ENCODE measurements around the gene CNPY4. TPM values are rescaled to one million over a fixed set of nuclear protein-coding genes. Genes with fewer than 3 reads are reported as not detected.

The CNPY4 gene
- total RNA-seq, 1 experiment from 2014 or later, result 10.4 TPM

DNA sequence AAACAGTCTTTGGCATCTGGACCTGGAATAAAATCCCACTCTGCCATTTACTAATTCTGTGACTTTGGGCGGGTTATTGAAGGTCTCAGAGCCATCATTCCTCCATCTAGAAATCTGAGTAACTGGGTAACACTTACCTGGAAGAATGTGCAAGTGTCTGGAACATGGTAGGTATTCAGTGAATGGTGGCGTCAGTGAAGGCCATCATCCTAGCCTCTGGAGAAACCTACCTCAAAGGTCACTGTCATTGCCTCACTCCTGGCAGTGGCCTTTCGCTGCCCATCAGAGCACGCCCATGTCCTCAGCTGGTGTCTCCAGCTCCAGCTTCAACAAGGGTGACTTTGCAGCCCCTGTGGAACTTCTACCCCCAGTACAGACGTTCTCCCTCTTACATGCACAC, 44.4 kb downstream of the CNPY4 start:
- H3K27ac Mint-ChIP-seq, result 0 out of 7 replicates have a peak overlapping the region, but pooled peaks of 1 of the 3 experiments have one; percentile 27
- WGBS (ENCODE audit: extremely low coverage, insufficient read length, low lambda C conversion rate), result no CpG with 5 or more reads among the region's 5 CpGs
- H3K9me3 Mint-ChIP-seq, result no peaks in the 10 kb centered on the region; a peak in 1 of 5 replicates

More for the DNA sequence above, 44.4 kb downstream of the CNPY4 start:
- Histone ChIP-seq H4K8ac (replicated peaks; ENCODE audit: insufficient read length, low read depth, low read length) (no peak overlapping the region), H3K18ac (ENCODE audit: insufficient read length, low read depth, low read length) (no peak overlapping the region), H2BK5ac (ENCODE audit: insufficient read length, low read length) (no peak overlapping the region), H2BK15ac (ENCODE audit: low read depth, low read length) (no peak overlapping the region), H4K20me1 (ENCODE audit: control insufficient read depth, insufficient read depth, insufficient read length) (no peaks in the 10 kb centered on the region), H3K27ac (ENCODE audit: insufficient read length, low read depth, low read length) (no peak overlapping the region), H3K4ac (ENCODE audit: low read depth, low read length) (no peak overlapping the region), H2AFZ (ENCODE audit: low read length) (no peak overlapping the region), H3K27me3 (ENCODE audit: insufficient read depth, low read length) (no peaks in the 10 kb centered on the region; the same call in 1 of the 2 replicates), H3K23ac (ENCODE audit: insufficient read length, low read depth, low read length) (no peak overlapping the region), H3T11ph (ENCODE audit: low read length) (no peak overlapping the region), H3K9me3 (ENCODE audit: control insufficient read depth, low read depth, low read length) (no peaks in the 10 kb centered on the region), H3K23me2 (ENCODE audit: insufficient read length, low read depth, low read length, poor library complexity, severe bottlenecking) (peaks cover 12% of the 10 kb centered on the region), H2BK20ac (ENCODE audit: low read depth, low read length, poor library complexity, severe bottlenecking) (no peak overlapping the region), H4K91ac (ENCODE audit: insufficient read length, low read depth, low read length) (no peak overlapping the region), H3K4me2 (ENCODE audit: insufficient read depth, insufficient read length, low read length) (no peak overlapping the region), H2BK120ac (ENCODE audit: low read depth, low read length, poor library complexity, severe bottlenecking) (no peak overlapping the region), H3K79me2 (ENCODE audit: insufficient read depth, low read length) (no peaks in the 10 kb centered on the region), H3K56ac (ENCODE audit: insufficient read length, low read depth, low read length) (no peak overlapping the region), H2AK5ac (ENCODE audit: insufficient read length, low read length) (no peak overlapping the region), H3K79me1 (ENCODE audit: insufficient read depth, low read depth, low read length, poor library complexity, severe bottlenecking) (no peaks in the 10 kb centered on the region), H3K4me1 (ENCODE audit: insufficient read depth, low read length) (peaks cover 7% of the 10 kb centered on the region), H3K9ac (ENCODE audit: extremely low read depth, insufficient read length, low read length) (no peak overlapping the region), H4K5ac (ENCODE audit: insufficient read length, low read depth, low read length) (no peak overlapping the region), H3K14ac (ENCODE audit: insufficient read depth, low read length) (no peak overlapping the region), H2BK12ac (ENCODE audit: insufficient read length, low read depth, low read length) (no peak overlapping the region)
- Mint-ChIP-seq H3K36me3 (ENCODE audit: insufficient read depth in 1 of 3, low read depth in 3 of 3) (no peaks in the 10 kb centered on the region; a peak in 1 of 7 replicates), H3K4me1 (peaks cover 30 to 39% of the 10 kb centered on the region in 2 experiments), H3K4me3 (no peak overlapping the region), H3K27me3 (ENCODE audit: low read depth) (peaks cover 24% of the 10 kb centered on the region)
- TF ChIP-seq, protein P1, sequence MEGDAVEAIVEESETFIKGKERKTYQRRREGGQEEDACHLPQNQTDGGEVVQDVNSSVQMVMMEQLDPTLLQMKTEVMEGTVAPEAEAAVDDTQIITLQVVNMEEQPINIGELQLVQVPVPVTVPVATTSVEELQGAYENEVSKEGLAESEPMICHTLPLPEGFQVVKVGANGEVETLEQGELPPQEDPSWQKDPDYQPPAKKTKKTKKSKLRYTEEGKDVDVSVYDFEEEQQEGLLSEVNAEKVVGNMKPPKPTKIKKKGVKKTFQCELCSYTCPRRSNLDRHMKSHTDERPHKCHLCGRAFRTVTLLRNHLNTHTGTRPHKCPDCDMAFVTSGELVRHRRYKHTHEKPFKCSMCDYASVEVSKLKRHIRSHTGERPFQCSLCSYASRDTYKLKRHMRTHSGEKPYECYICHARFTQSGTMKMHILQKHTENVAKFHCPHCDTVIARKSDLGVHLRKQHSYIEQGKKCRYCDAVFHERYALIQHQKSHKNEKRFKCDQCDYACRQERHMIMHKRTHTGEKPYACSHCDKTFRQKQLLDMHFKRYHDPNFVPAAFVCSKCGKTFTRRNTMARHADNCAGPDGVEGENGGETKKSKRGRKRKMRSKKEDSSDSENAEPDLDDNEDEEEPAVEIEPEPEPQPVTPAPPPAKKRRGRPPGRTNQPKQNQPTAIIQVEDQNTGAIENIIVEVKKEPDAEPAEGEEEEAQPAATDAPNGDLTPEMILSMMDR (conservative IDR thresholded peaks at IDR 0.05), result no peak
- no peak for DNase-seq

Data from H9 (cell line).